Endothelial cell of umbilical vein (primary cell): ENCODE results near the gene MCC.

Source experiments
- CTCF ChIP-seq, 2 donors: IDR thresholded peaks; 1 replicate in 1 of 2; 2 replicates in 1 of 2; pipeline ENCODE4 v1.5.1; 2011; ENCODE audit warnings: low read length in 2 of 2, mild to moderate bottlenecking in 2 of 2, moderate library complexity in 2 of 2, control low read depth in 1 of 2, inconsistent platforms in 1 of 2, low read depth in 1 of 2; ENCODE audit not compliant: insufficient read depth in 1 of 2; ENCODE audit errors: extremely low read depth in 1 of 2
- EZH2 ChIP-seq: IDR thresholded peaks from 2 replicates; pipeline ENCODE4 v1.6.1; 2012; ENCODE audit warnings: borderline replicate concordance, low read depth, mild to moderate bottlenecking, moderate library complexity, low read length, inconsistent platforms; ENCODE audit not compliant: severe bottlenecking
- FOS ChIP-seq: IDR thresholded peaks from 2 replicates; pipeline ENCODE4 v1.6.1; 2011; ENCODE audit warnings: mild to moderate bottlenecking, low read length, moderate library complexity, borderline replicate concordance; ENCODE audit not compliant: insufficient read depth
- GATA2 ChIP-seq: IDR thresholded peaks from 2 replicates; pipeline ENCODE4 v1.7.0; 2011; ENCODE audit warnings: low read depth, mild to moderate bottlenecking, moderate library complexity, mixed read lengths, low read length; ENCODE audit not compliant: insufficient read length, insufficient read depth
- JUN ChIP-seq: IDR thresholded peaks from 2 replicates; pipeline ENCODE4 v1.6.1; 2011; ENCODE audit warnings: borderline replicate concordance, low read depth; ENCODE audit not compliant: insufficient read length, insufficient read depth
- POLR2A ChIP-seq: IDR thresholded peaks from 2 replicates; pipeline ENCODE4 v1.6.1; 2012; ENCODE audit warnings: low read depth, mild to moderate bottlenecking, control low read depth, low read length
- POLR2AphosphoS5 ChIP-seq: IDR thresholded peaks from 2 replicates; pipeline ENCODE4 v1.6.1; 2012; ENCODE audit warnings: low read depth, mild to moderate bottlenecking, control low read depth, low read length, moderate library complexity; ENCODE audit not compliant: insufficient read depth
- TF ChIP-seq, protein P1 (sequence below): IDR thresholded peaks from 2 replicates; pipeline ENCODE4 v1.6.1; 2011; ENCODE audit not compliant: insufficient read depth, insufficient read length

GRCh38 chr5:113390224-113390623 lies 98.0 kb downstream of the MCC start:
- TF ChIP-seq POLR2A, result no peak
- no peak for TF ChIP-seq EZH2
- TF ChIP-seq, protein P1, sequence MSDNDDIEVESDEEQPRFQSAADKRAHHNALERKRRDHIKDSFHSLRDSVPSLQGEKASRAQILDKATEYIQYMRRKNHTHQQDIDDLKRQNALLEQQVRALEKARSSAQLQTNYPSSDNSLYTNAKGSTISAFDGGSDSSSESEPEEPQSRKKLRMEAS, result no peak
- no peak for TF ChIP-seq CTCF (IDR thresholded peaks at IDR 0.05; ENCODE audit: extremely low read depth in 1 of 2, insufficient read depth in 1 of 2, low read depth in 1 of 2, low read length in 2 of 2)
- TF ChIP-seq JUN, result no peak
- no peak for TF ChIP-seq GATA2
- no peak for TF ChIP-seq POLR2AphosphoS5
- no peak for TF ChIP-seq FOS
